Camera-type eye (tissue), 1 donor: ENCODE measurements around the gene COA4. TPM values are rescaled to one million over a fixed set of nuclear protein-coding genes. Genes with fewer than 3 reads are reported as not detected.

ENCODE experiments used
- total RNA-seq: library from RNA; depleted of rRNA; stranded (reverse); fragments of >200 nt; gene quantifications from one replicate; pipeline ENCODE4 v1.2.3, GENCODE V29; 2014

Gene COA4
- total RNA-seq: 34.4 TPM

DNA sequence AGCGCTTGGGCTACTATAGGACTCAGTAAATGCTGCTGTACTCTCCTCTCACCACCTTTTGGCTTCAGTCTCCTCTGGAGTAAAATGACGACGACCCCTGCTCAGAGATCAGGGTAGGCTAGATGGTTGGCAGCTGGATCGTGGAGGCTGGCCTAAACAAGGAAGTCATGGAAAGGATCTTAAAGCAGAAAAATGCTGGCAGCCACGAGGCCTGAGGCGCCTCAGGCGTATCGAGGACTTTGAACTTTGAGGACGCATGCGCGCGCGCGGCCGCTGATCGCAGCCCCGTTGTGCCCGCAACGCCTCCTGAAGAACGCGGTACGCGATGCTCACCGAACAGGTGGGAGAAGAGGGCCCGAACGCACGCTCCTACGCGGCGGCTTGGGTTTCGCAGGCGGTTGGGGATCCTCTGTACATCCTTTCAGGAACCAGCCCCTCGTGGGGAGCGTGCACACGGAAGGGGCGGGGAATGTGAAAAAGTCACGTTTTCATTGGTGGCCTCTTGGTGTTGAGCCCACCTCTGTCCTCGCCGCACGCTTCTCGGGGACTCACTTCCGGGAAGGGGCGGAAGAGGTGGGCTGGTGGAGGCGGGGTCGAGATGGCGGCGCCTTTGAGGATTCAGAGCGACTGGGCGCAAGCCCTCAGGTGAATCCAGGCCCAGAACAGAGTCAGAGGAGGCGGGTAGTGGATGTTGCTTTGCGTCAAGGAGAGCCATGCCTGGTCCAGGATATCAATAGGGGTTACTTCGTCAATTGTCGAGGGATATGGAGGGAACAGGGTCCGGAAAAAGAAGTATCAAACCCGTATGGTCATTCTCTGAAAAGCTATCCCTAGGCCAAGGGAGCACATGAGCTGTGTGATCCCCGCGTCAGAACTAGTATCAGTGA is at the start of gene COA4, which contains the start of gene PAAF1:
COA4 (minus strand) TSS at position 423 of the 887 bp plus-strand sequence. CDS start 3,468 bp downstream, outside the sequence.
PAAF1 (plus strand) TSS at position 576 of the 887 bp plus-strand sequence; CDS start at position 599, 23 bp downstream.

Other genes starting within 250 kb of the COA4 start
- 91.2 TPM for gene PLEKHB1, start 230.3 kb downstream of the COA4 start, total RNA-seq
- gene RAB6A, start 115.8 kb downstream of the COA4 start, total RNA-seq: 160 TPM
- gene MRPL48, start 89.0 kb downstream of the COA4 start, total RNA-seq: 23.8 TPM
- gene PAAF1, start 153 bp upstream of the COA4 start, total RNA-seq: 25.2 TPM
- gene DNAJB13, start 74.2 kb upstream of the COA4 start, total RNA-seq: 1.0 TPM
- 47.4 TPM for gene UCP2, start 106.0 kb upstream of the COA4 start, total RNA-seq
- 1.6 TPM for gene UCP3, start 132.2 kb upstream of the COA4 start, total RNA-seq